ENCODE data around the gene CTSZ. TPM values are rescaled to one million over a fixed set of nuclear protein-coding genes. Genes with fewer than 3 reads are reported as not detected.

Gene CTSZ
- total and polyA plus RNA-seq, 2 experiments from 2014 or later: 3.7 to 71.3 TPM

DNA sequence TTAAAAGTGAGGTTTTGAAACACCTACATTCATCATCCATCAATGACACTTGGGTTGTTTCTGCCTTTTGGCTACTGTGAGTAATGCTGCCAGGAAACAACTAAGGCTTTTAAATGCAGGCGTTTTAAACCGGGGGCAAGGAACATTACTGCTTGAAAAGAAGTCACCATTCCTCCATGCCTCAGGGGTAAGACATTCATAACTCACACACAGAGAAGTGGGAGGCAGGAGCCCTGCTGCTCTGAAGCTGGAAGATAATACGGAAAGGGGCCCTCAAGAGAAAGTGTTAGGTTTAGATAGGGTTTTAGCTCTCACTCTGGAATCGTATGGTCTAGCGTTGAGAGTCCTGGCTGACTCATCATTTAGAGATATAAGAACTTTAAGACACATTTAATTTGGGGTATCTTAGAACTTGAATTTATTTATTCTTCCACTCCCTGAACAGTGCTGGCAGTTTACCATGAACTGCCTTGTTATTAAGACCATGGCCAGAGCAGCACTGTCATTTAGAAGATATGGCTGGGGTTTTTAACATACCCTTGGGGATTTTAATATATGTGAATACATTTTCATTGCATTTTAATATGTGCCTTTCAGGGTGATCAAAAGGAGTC is 14.0 kb upstream of the CTSZ start:
- Histone ChIP-seq H3K36me3 (peaks cover 18% of the 10 kb centered on the region), H3K4me3 (no peak overlapping the region), H3K9me3 (ENCODE audit: low read depth) (no peaks in the 10 kb centered on the region), H3K4me1 (ENCODE audit: low read depth) (peaks cover 21% of the 10 kb centered on the region), H3K27ac (peak overlapping the region; percentile 32), H3K27me3 (no peaks in the 10 kb centered on the region)
- TF ChIP-seq, protein P1, sequence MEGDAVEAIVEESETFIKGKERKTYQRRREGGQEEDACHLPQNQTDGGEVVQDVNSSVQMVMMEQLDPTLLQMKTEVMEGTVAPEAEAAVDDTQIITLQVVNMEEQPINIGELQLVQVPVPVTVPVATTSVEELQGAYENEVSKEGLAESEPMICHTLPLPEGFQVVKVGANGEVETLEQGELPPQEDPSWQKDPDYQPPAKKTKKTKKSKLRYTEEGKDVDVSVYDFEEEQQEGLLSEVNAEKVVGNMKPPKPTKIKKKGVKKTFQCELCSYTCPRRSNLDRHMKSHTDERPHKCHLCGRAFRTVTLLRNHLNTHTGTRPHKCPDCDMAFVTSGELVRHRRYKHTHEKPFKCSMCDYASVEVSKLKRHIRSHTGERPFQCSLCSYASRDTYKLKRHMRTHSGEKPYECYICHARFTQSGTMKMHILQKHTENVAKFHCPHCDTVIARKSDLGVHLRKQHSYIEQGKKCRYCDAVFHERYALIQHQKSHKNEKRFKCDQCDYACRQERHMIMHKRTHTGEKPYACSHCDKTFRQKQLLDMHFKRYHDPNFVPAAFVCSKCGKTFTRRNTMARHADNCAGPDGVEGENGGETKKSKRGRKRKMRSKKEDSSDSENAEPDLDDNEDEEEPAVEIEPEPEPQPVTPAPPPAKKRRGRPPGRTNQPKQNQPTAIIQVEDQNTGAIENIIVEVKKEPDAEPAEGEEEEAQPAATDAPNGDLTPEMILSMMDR (IDR thresholded peaks at IDR 0.05; ENCODE audit: low read depth, low read length): no peak
- DNase-seq (ENCODE audit: low read depth in 1 of 2, low spot score in 1 of 2): peak; percentile 27 to 52

- no peak for DNase-seq (ENCODE audit: low read depth in 1 of 2, low spot score in 1 of 2)
- peaks cover 36% of the 10 kb centered on the region for H3K4me1 ChIP-seq (ENCODE audit: low read depth)
- peaks cover 4% of the 10 kb centered on the region for H3K36me3 ChIP-seq
- no peak within 1 kb of the TSS for H3K4me3 ChIP-seq
- no peaks in the 10 kb centered on the region for H3K9me3 ChIP-seq (ENCODE audit: low read depth)
- H3K27me3 ChIP-seq: no peaks in the 10 kb centered on the region
- H3K27ac ChIP-seq: no peak within 1 kb of the TSS
- TF ChIP-seq, protein P1 (IDR thresholded peaks at IDR 0.05; ENCODE audit: low read depth, low read length): no peak
These were observed 12.2 kb upstream of the CTSZ start, which contains the start of gene TUBB1 for GRCh38 chr20:59019217-59019616. Gene TUBB1 (plus strand): TSS chr20:59019429. CDS start chr20:59019523, 94 bp downstream.

GRCh38 chr20:59018817-59019216 is 11.8 kb upstream of the CTSZ start:
- no peak for DNase-seq (ENCODE audit: low read depth in 1 of 2, low spot score in 1 of 2)
- Histone ChIP-seq H3K4me1 (ENCODE audit: low read depth) (peaks cover 36% of the 10 kb centered on the region), H3K36me3 (peaks cover 3% of the 10 kb centered on the region), H3K4me3 (no peak overlapping the region), H3K27ac (no peak overlapping the region), H3K27me3 (no peaks in the 10 kb centered on the region), H3K9me3 (ENCODE audit: low read depth) (no peaks in the 10 kb centered on the region)
- TF ChIP-seq, protein P1 (IDR thresholded peaks at IDR 0.05; ENCODE audit: low read depth, low read length): no peak

DNA sequence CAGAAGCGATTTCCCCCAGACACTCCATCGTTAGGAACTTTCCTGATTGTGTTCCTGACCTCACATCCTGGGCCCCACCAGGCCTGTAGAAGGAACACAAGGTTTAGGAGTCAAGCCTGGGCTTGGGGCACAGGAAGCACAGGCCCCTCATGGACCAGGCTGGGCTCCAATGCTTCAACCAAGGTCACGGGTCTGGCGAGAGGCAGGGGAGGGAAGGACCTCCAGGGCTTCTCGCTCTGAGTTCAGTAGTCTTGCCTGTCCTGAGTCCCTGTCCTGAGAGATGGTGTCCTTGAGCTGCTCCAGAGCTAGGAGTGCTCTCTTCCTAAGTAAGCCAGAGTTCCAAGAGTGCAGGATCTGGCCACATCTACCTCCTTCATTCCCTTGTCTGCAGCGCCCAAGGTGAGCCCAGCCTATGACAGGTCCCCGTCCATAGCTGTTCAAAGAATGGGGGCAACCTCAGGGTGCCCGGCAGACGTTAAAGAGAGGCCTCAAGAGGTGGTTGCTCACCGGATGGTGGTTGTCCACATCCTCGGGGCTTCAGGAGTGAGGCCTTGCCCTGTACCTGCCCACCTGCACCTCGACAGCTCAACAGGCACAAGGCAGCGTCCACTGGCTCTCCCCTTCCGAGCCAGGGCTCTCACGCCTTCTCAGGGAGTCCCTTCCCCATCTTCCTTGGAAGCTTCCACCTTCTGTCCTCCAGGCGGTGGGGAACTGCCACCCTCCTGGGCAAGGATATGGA is 10.6 kb upstream of the CTSZ start:
- Histone ChIP-seq H3K27me3 (no peaks in the 10 kb centered on the region), H3K9me3 (ENCODE audit: low read depth) (no peaks in the 10 kb centered on the region), H3K27ac (no peak overlapping the region), H3K4me1 (ENCODE audit: low read depth) (peaks cover 36% of the 10 kb centered on the region), H3K36me3 (no peaks in the 10 kb centered on the region), H3K4me3 (no peak overlapping the region)
- DNase-seq (ENCODE audit: low read depth in 1 of 2, low spot score in 1 of 2): no peak
- TF ChIP-seq, protein P1 (IDR thresholded peaks at IDR 0.05; ENCODE audit: low read depth, low read length): no peak

GRCh38 chr20:59016795-59017492 is 9.9 kb upstream of the CTSZ start:
- no peaks in the 10 kb centered on the region for H3K36me3 ChIP-seq
- H3K27me3 ChIP-seq: no peaks in the 10 kb centered on the region
- H3K4me1 ChIP-seq (ENCODE audit: low read depth): peaks cover 36% of the 10 kb centered on the region
- no peak overlapping the region for H3K4me3 ChIP-seq
- TF ChIP-seq, protein P1 (IDR thresholded peaks at IDR 0.05; ENCODE audit: low read depth, low read length): no peak
- no peak overlapping the region for H3K27ac ChIP-seq
- peak in 1 of 2 donors; percentile 11 for DNase-seq (ENCODE audit: low read depth in 1 of 2, low spot score in 1 of 2)
- H3K9me3 ChIP-seq (ENCODE audit: low read depth): no peaks in the 10 kb centered on the region
